IMR-90 (cell line): ENCODE measurements around the gene CCDC69. TPM values are rescaled to one million over a fixed set of nuclear protein-coding genes. Genes with fewer than 3 reads are reported as not detected.
A peak's percentile ranks its signal among the peaks of the same experiment; 100 is the strongest.

Source experiments
- ATAC-seq: fragments of 200-7000 bp; cut with Tn5 transposase; 2 replicates; pipeline ENCODE4 v1.9.1; 2020; ENCODE audit warnings: low read depth, mild to moderate bottlenecking, moderate library complexity
- BruUV-seq: library from RNA; stranded (reverse); fragments of 400-500 nt; replicated peaks from 2 replicates; lab custom pipeline; 2021; lab: Mats Ljungman, UMichigan
- CTCF ChIA-PET: fragments of 300-600 bp; formaldehyde crosslinking; extraction: SDS; loops from one replicate; lab custom pipeline; 2021; ENCODE audit warnings: antibody characterized with exemption; lab: Yijun Ruan, JAX
- POLR2A ChIA-PET: fragments of 300-600 bp; sonication (Branson Sonifier 250); formaldehyde crosslinking; loops from one replicate; lab custom pipeline; 2022; ENCODE audit warnings: antibody characterized with exemption; ENCODE audit not compliant: unreplicated experiment; lab: Charles Lee
- DNase-seq: peaks from one replicate; pipeline ENCODE4 v3.0.0; 2013
- H2AFZ ChIP-seq: replicated peaks from 2 replicates; pipeline ENCODE3; 2013; ENCODE audit warnings: low read length, mild to moderate bottlenecking; ENCODE audit not compliant: poor library complexity
- H2AK5ac ChIP-seq: 2 replicates; pipeline ENCODE4 v1.6.1; 2013; ENCODE audit warnings: low read depth, low read length, inconsistent platforms
- H2AK9ac ChIP-seq: replicated peaks from 2 replicates; pipeline ENCODE3; 2013; ENCODE audit warnings: mild to moderate bottlenecking, low read depth, low read length, moderate library complexity; ENCODE audit not compliant: poor library complexity
- H2BK120ac ChIP-seq: 2 replicates; pipeline ENCODE4 v1.6.1; 2013; ENCODE audit warnings: low read depth, low read length, inconsistent platforms
- H2BK15ac ChIP-seq: 3 replicates; pipeline ENCODE4 v1.6.1; 2013; ENCODE audit warnings: low read depth, low read length, inconsistent platforms
- H2BK20ac ChIP-seq: 2 replicates; pipeline ENCODE4 v1.6.1; 2013; ENCODE audit warnings: low read depth, mild to moderate bottlenecking, inconsistent platforms, low read length, moderate library complexity
- H2BK5ac ChIP-seq: 2 replicates; pipeline ENCODE4 v1.6.1; 2013; ENCODE audit warnings: mild to moderate bottlenecking, low read depth, low read length, inconsistent platforms; ENCODE audit not compliant: poor library complexity, severe bottlenecking
- H3K14ac ChIP-seq: replicated peaks from 2 replicates; pipeline ENCODE4 v1.6.1; 2013; ENCODE audit warnings: low read depth, low read length, inconsistent platforms
- H3K18ac ChIP-seq: 2 replicates; pipeline ENCODE4 v1.6.1; 2013; ENCODE audit warnings: low read depth, low read length, control low read depth
- H3K23ac ChIP-seq: 2 replicates; pipeline ENCODE4 v1.6.1; 2013; ENCODE audit warnings: low read depth, low read length, inconsistent platforms
- H3K27ac ChIP-seq: 2 replicates; pipeline ENCODE4 v1.5.1; 2013; ENCODE audit warnings: mild to moderate bottlenecking, control low read depth, low read length; ENCODE audit not compliant: insufficient read depth
- H3K27me3 ChIP-seq: 2 replicates; pipeline ENCODE4 v1.6.1; 2013; ENCODE audit warnings: low read length; ENCODE audit not compliant: control insufficient read depth, insufficient read depth
- H3K36me3 ChIP-seq: 2 replicates; pipeline ENCODE4 v1.6.1; 2013; ENCODE audit warnings: low read length, mixed read lengths; ENCODE audit not compliant: control insufficient read depth, insufficient read depth
- H3K4ac ChIP-seq: 2 replicates; pipeline ENCODE4 v1.6.1; 2013; ENCODE audit warnings: low read depth, low read length, inconsistent platforms
- H3K4me1 ChIP-seq: 2 replicates; pipeline ENCODE4 v1.6.1; 2013; ENCODE audit warnings: low read length, mixed read lengths; ENCODE audit not compliant: control insufficient read depth, insufficient read depth
- H3K4me2 ChIP-seq: 2 replicates; pipeline ENCODE4 v1.6.1; 2013; ENCODE audit warnings: low read depth, mild to moderate bottlenecking, control low read depth, low read length, moderate library complexity
- H3K4me3 ChIP-seq: 2 replicates; pipeline ENCODE4 v1.5.1; 2013; ENCODE audit warnings: low read depth, mild to moderate bottlenecking, control low read depth, low read length, moderate library complexity; ENCODE audit not compliant: insufficient read depth
- H3K56ac ChIP-seq: 2 replicates; pipeline ENCODE4 v1.6.1; 2013; ENCODE audit warnings: low read length, inconsistent platforms; ENCODE audit not compliant: insufficient read depth; ENCODE audit errors: extremely low read depth
- H3K79me1 ChIP-seq, 2 experiments: 2 replicates each; pipeline ENCODE4 v1.6.1; 2013; ENCODE audit warnings: low read length in 2 of 2, inconsistent platforms in 1 of 2, low read depth in 1 of 2
- H3K9ac ChIP-seq: 2 replicates; pipeline ENCODE4 v1.6.1; 2013; ENCODE audit warnings: low read depth, low read length, control low read depth
- H3K9me1 ChIP-seq: 2 replicates; pipeline ENCODE4 v1.6.1; 2013; ENCODE audit warnings: low read length, inconsistent platforms; ENCODE audit not compliant: insufficient read depth
- H3K9me3 ChIP-seq: 2 replicates; pipeline ENCODE4 v1.6.1; 2013; ENCODE audit warnings: low read length; ENCODE audit not compliant: control insufficient read depth, insufficient read depth
- H4K20me1 ChIP-seq: 2 replicates; pipeline ENCODE4 v1.6.1; 2013; ENCODE audit warnings: low read length, inconsistent platforms; ENCODE audit not compliant: insufficient read depth
- H4K5ac ChIP-seq: 2 replicates; pipeline ENCODE4 v1.6.1; 2013; ENCODE audit warnings: mild to moderate bottlenecking, low read depth, low read length, control low read depth
- H4K8ac ChIP-seq, 2 experiments: 2 replicates each; pipeline ENCODE4 v1.6.1; 2013; ENCODE audit warnings: low read depth in 2 of 2, low read length in 2 of 2, control low read depth in 1 of 2, inconsistent platforms in 1 of 2
- H4K91ac ChIP-seq: 2 replicates; pipeline ENCODE4 v1.6.1; 2013; ENCODE audit warnings: low read depth, low read length, inconsistent platforms; ENCODE audit not compliant: insufficient read depth
- CEBPB ChIP-seq: IDR thresholded peaks from 2 replicates; pipeline ENCODE4 v1.6.1; 2012; ENCODE audit warnings: low read depth, low read length, improper control_type of control experiment
- CHD1 ChIP-seq: IDR thresholded peaks from 2 replicates; pipeline ENCODE4 v1.6.1; 2012; ENCODE audit warnings: low read depth, low read length, improper control_type of control experiment
- FOS ChIP-seq: fragments of 150-350 bp; IDR thresholded peaks from 2 replicates; pipeline ENCODE4 v1.6.1; 2016; ENCODE audit warnings: low read depth, low read length
- MAFK ChIP-seq: IDR thresholded peaks from 2 replicates; pipeline ENCODE4 v1.6.1; 2012; ENCODE audit warnings: low read depth, low read length, improper control_type of control experiment
- POLR2A ChIP-seq: IDR thresholded peaks from 2 replicates; pipeline ENCODE4 v1.6.1; 2012; ENCODE audit warnings: mild to moderate bottlenecking, low read depth, low read length
- WGBS, 2 experiments: methylation state at CpG; one replicate each; pipeline versions ENCODE4 v1.1.5 to v1.1.7; 2013; ENCODE audit warnings: missing lambda C conversion rate in 2 of 2; ENCODE audit not compliant: insufficient read length in 1 of 2; ENCODE audit errors: extremely low coverage in 2 of 2; 5-methylcytosine and 5-hydroxymethylcytosine counted together
- dilution Hi-C: fragments of 300-500 bp; cut with HindIII; formaldehyde crosslinking; loops from one replicate; pipeline ENCODE4 v1.14.3; 2018; ENCODE audit warnings: low sequenced_read_pairs; ENCODE audit not compliant: unreplicated experiment
- in situ Hi-C: fragments of 300-500 bp; cut with MboI; formaldehyde crosslinking; loops from 3 replicates; pipeline ENCODE4 v1.14.3; 2019; ENCODE audit warnings: low sequenced_read_pairs, inconsistent platforms, mixed read lengths
- intact Hi-C: fragments of 100-400 bp; cut with micrococcal nuclease; formaldehyde crosslinking; loops from 2 replicates; pipeline ENCODE4 v1.10.0; 2022
- polyA plus RNA-seq, 3 experiments: library from polyadenylated mRNA; depleted of rRNA; stranded (reverse); fragments of >200 nt; gene quantifications; 2 replicates each; pipeline ENCODE4 v1.2.3, GENCODE V29; 2012; ENCODE audit warnings: low replicate concordance in 1 of 3
- total RNA-seq: library from RNA; depleted of rRNA; stranded (reverse); fragments of >200 nt; gene quantifications from 2 replicates; pipeline ENCODE4 v1.2.3, GENCODE V29; 2012
- TF ChIP-seq, protein P1 (sequence below): conservative IDR thresholded peaks from 2 replicates; pipeline ENCODE4 v1.5.1; 2012; ENCODE audit warnings: mild to moderate bottlenecking, low read depth, low read length, improper control_type of control experiment
- TF ChIP-seq, protein P2 (sequence below): fragments of 150-350 bp; IDR thresholded peaks from 2 replicates; pipeline ENCODE4 v1.6.1; 2017; ENCODE audit warnings: mild to moderate bottlenecking, antibody characterized with exemption, low read length, low read depth

CCDC69 gene
- total and polyA plus RNA-seq, 2 of the 4 experiments (the other 2 are of a cell fraction), result 0.36 to 0.48 TPM

DNA sequence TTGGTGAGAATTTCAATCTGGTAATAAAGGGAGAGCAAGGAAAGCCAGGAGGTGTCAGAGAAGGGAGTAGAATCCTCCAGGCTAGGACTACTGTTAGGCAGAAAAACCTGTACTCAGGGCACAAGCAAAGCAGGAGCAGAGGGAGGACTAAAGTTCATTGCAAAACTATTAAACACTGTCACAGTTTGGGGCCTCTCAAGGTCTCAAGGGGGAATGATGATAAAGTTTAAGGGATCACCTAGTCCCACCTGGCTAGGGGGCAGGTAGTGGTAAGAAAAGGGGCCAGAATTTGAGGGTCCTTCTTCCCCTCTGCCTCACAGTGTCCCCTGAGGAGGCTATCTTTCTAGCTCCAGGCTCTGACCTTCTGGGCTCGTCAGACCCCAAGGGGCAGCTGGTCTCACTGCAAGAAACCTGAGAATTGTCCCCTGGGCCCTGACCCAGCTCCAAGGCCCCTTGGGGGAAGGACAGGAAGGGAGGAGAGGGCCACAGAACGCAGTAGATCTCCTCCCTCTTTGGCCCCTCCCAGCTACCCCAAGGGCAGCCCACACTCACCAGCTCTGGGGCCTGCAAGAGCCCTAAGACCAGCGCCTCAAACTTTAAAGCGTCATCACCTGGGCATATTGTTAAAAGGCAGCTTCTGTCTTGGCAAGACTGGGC, 974 bp downstream of the CCDC69 start:
- H2BK120ac ChIP-seq, result no peak overlapping the region
- ChIA-PET CTCF (interaction anchor here (0.6 to 2.2 kb wide), 2 partner anchors 16 to 422 kb away, joined by 3 to 10 read pairs; no protein-coding TSS in a partner anchor), POLR2A (no interaction called here)
- H4K5ac ChIP-seq, result no peak overlapping the region
- H3K79me1 ChIP-seq, result no peaks in the 10 kb centered on the region
- H3K14ac ChIP-seq, result no peak overlapping the region
- no peak overlapping the region for H2AK5ac ChIP-seq
- no peak overlapping the region for H3K9ac ChIP-seq
- no peak overlapping the region for H3K27ac ChIP-seq
- TF ChIP-seq, protein P1, sequence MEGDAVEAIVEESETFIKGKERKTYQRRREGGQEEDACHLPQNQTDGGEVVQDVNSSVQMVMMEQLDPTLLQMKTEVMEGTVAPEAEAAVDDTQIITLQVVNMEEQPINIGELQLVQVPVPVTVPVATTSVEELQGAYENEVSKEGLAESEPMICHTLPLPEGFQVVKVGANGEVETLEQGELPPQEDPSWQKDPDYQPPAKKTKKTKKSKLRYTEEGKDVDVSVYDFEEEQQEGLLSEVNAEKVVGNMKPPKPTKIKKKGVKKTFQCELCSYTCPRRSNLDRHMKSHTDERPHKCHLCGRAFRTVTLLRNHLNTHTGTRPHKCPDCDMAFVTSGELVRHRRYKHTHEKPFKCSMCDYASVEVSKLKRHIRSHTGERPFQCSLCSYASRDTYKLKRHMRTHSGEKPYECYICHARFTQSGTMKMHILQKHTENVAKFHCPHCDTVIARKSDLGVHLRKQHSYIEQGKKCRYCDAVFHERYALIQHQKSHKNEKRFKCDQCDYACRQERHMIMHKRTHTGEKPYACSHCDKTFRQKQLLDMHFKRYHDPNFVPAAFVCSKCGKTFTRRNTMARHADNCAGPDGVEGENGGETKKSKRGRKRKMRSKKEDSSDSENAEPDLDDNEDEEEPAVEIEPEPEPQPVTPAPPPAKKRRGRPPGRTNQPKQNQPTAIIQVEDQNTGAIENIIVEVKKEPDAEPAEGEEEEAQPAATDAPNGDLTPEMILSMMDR, result no peak
- no peak for TF ChIP-seq CHD1
- TF ChIP-seq MAFK, result no peak
- TF ChIP-seq, protein P2, sequence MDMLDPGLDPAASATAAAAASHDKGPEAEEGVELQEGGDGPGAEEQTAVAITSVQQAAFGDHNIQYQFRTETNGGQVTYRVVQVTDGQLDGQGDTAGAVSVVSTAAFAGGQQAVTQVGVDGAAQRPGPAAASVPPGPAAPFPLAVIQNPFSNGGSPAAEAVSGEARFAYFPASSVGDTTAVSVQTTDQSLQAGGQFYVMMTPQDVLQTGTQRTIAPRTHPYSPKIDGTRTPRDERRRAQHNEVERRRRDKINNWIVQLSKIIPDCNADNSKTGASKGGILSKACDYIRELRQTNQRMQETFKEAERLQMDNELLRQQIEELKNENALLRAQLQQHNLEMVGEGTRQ, result no peak
- no peak for TF ChIP-seq FOS
- TF ChIP-seq POLR2A, result no peak
- no peak for TF ChIP-seq CEBPB
- no peaks in the 10 kb centered on the region for H3K36me3 ChIP-seq
- 51% methylated on average over 2 of the region's 4 CpGs; no CpG with 5 or more reads in 1 of the 2 experiments for WGBS, 2 experiments
- no peak overlapping the region for H3K18ac ChIP-seq
- DNase-seq (no peak), ATAC-seq (no peak)
- in situ Hi-C loops, result no loop called here
- peak overlapping the region; percentile 85 for H2AFZ ChIP-seq
- no peak overlapping the region for H2BK20ac ChIP-seq
- no peak overlapping the region for H4K91ac ChIP-seq
- no peak overlapping the region for H3K4me3 ChIP-seq
- intact Hi-C loops, result loop anchor here (5.0 kb wide), 1 partner anchor 41 kb away; no protein-coding TSS in a partner anchor
- H3K4me1 ChIP-seq, result peaks cover 5% of the 10 kb centered on the region
- peak overlapping the region; percentile 11; the same call in 1 of the 2 replicates for H3K4me2 ChIP-seq
- H2BK5ac ChIP-seq, result no peak overlapping the region
- no peak overlapping the region for H3K23ac ChIP-seq
- H2BK15ac ChIP-seq, result no peak overlapping the region
- no peak overlapping the region for H4K8ac ChIP-seq
- no TSS peak for BruUV-seq
- peak overlapping the region; percentile 4 for H2AK9ac ChIP-seq
- H3K27me3 ChIP-seq, result peaks cover 6% of the 10 kb centered on the region
- no peak overlapping the region for H3K56ac ChIP-seq
- no peaks in the 10 kb centered on the region; the same call in 1 of the 2 replicates for H4K20me1 ChIP-seq
- no peak overlapping the region for H3K4ac ChIP-seq
- no peaks in the 10 kb centered on the region for H3K9me3 ChIP-seq
- H3K9me1 ChIP-seq, result peaks cover 4% of the 10 kb centered on the region; the same call in 1 of the 2 replicates
- dilution Hi-C loops, result no loop called here
